ENCODE results near the gene MAN1A1.

DNA sequence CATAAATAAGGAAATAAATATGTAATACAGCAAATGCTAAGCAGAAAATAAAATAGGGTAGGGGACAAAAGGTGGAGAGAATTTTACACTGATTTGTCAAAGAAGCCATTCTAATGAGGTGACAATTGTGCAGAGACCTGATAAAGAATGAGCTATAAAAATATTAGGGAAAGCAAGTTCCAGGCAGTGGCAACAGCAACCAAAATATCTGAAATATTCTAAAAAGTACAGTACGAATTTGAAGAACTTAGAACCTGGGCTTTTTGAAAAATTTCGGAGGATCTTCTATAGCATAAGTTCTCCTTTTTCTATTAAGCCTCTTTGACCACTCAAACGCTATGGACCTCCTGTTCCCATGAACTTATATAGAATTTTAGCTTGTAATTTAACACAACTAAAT is 173.1 kb downstream of the MAN1A1 start:
- TF ChIP-seq, protein P1, sequence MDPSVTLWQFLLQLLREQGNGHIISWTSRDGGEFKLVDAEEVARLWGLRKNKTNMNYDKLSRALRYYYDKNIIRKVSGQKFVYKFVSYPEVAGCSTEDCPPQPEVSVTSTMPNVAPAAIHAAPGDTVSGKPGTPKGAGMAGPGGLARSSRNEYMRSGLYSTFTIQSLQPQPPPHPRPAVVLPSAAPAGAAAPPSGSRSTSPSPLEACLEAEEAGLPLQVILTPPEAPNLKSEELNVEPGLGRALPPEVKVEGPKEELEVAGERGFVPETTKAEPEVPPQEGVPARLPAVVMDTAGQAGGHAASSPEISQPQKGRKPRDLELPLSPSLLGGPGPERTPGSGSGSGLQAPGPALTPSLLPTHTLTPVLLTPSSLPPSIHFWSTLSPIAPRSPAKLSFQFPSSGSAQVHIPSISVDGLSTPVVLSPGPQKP (IDR thresholded peaks at IDR 0.05; ENCODE audit: borderline replicate concordance, low read depth, low read length): no peak
- no peak for TF ChIP-seq RAD21 (IDR thresholded peaks at IDR 0.05; ENCODE audit: low read length)
- TF ChIP-seq, protein P2, sequence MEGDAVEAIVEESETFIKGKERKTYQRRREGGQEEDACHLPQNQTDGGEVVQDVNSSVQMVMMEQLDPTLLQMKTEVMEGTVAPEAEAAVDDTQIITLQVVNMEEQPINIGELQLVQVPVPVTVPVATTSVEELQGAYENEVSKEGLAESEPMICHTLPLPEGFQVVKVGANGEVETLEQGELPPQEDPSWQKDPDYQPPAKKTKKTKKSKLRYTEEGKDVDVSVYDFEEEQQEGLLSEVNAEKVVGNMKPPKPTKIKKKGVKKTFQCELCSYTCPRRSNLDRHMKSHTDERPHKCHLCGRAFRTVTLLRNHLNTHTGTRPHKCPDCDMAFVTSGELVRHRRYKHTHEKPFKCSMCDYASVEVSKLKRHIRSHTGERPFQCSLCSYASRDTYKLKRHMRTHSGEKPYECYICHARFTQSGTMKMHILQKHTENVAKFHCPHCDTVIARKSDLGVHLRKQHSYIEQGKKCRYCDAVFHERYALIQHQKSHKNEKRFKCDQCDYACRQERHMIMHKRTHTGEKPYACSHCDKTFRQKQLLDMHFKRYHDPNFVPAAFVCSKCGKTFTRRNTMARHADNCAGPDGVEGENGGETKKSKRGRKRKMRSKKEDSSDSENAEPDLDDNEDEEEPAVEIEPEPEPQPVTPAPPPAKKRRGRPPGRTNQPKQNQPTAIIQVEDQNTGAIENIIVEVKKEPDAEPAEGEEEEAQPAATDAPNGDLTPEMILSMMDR (conservative IDR thresholded peaks at IDR 0.05; ENCODE audit: low read depth, low read length): no peak
